Measurements from ENCODE around the gene PCDH1.
"Not testable (repeated sequence)": the region's sequence is repeated elsewhere in the genome, so short reads cannot be mapped to it uniquely, and the experiment has no call there.

PCDH1 gene

GRCh38 chr5:141897425-141897824, 19.2 kb upstream of the PCDH1 start:
- no peak for DNase-seq

DNA sequence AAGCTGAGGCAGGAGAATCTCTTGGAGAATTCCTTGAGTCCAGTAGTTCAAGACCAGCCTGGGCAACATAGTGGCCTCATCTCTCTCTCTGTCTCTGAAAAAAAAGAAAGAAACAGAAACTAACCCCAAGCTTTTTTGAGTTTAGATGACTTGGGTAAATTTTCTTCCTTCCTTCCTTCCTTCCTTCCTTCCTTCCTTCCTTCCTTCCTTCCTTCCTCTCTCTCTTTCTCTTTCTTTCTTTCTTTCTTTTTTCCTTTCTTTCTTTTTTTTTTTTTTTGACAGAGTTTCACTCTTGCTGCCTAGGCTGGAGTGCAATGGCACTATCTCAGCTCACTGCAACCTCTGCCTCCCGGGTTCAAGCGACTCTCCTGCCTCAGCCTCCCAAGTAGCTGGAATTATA, 12.2 kb upstream of the PCDH1 start:
- not testable (repeated sequence) for DNase-seq

GRCh38 chr5:141889282-141889871, 11.2 kb upstream of the PCDH1 start:
- DNase-seq: no peak

GRCh38 chr5:141883892-141884318, 5.7 kb upstream of the PCDH1 start:
- no peak for DNase-seq

DNA sequence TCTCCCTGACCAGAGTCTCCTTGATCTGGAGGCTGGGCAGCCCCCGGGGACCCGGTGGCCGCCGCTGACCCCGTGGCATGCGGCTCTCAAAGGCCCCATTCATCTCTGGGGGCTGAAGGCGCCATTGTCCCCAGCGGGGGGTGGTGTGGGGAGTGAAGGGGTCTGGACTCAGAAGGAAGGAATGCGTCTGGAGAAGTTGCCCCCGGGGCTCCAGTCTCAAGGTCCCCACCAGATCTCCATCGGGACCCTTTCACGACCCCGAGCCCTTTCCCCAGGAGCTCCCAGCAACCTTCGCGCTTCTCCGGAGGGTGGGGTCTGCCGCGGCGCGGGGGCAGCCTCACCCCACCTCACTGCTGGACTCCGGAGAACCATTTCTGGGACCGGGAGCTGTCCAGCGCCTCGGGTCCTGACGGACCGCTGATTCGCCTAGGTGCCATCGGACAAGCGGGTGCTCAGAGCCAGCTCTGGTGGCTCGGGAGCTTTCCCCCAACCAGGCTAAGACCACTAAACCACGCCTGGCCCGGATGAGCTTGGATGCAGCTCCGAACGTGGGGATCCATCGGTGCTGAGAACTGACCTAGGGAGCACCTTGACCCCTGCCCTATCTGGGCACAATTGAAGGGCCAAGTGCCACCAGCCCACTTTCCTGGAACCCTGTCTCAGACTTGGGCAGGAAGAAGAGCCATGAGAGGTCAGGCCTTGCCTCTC, 5.1 kb upstream of the PCDH1 start:
- no peak for DNase-seq

DNA sequence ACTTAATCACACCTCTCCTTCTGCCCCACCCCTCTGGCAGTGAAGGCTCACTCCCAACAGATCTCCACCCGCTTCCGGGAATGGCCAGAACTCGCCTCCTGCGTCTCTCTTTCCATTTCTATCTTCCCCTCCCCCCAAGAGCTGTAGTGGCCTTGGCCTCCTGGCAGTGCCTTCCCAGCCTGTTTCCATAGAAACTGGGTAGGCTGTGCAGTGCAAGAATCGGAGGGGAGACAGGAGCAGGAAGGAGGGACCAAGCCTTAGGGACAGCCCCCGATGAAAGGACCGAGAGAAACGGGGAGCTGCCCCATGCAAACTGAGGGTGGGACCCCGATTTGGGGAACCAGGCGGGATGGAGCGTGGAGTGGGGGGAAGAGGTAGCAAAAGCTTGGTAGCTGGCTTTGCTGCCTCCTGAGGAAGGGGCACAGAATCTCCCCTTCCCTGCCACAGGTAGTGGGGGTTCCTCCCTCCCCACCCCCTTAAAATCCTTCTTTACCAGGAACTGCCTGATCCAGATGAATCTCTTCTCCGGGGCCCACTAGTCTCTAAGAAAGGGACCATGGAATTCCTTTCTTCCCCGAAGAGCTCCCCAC, 4.5 kb upstream of the PCDH1 start:
- DNase-seq: no peak

DNA sequence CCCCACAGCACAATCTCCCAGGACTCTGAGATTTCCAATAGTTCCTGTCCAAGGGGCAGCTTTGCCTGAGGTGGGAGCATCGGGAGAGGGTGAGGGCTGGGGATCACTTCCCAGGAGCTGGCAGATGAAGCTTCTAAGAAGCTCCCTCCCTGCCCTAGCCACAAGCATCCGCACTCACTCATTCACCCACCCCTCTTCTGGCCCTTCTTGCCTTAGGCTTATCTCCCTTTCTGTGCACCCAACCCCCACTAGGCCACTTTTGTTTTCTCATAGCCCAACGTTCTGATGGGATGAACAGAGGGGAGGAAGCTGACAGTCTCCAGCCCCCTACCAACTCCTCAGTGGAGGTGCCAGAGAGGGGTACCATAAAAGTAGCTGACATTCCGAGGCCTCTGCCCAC, 3.7 kb upstream of the PCDH1 start:
- DNase-seq: no peak

DNA sequence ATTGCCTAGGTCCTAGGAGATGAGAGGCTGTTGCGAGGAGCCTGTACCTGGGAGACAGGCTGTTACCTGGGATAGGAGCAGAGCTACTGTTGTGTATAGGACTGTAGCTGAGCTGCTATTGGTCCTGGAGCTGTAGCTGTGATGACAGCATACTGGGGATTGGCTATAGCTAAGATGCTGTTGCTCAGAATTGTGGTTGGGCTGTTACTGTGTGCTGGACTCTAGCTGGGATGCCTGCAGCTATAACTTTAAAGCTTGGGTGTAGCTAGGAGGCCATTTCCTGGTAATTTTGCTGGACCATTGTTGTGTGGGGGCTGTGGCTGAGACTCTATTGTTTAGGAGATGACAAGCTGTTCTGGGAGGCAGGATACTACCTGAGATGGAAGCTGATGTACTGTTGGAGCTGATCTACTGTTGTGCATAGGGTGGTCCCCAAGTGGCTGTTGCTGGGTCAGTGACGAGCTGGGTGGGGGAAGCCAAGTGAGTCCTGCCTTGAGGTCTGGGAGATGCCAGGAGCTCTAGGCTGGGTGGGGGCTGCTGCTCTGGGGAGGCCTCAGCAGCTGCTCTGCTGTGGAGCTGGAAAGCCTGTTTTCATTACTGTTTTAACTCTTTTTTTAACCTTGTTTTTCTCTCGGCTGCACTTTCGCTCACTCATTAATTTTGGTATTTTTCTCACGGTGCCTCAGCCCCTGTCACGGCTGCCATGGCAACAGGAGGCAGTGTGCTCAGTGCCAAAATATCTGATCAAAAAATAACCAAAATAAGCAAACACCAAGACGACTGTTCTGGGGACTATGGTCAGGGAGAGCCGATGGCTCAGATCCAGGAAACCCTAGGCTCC, 3.0 kb upstream of the PCDH1 start:
- no peak for DNase-seq

DNA sequence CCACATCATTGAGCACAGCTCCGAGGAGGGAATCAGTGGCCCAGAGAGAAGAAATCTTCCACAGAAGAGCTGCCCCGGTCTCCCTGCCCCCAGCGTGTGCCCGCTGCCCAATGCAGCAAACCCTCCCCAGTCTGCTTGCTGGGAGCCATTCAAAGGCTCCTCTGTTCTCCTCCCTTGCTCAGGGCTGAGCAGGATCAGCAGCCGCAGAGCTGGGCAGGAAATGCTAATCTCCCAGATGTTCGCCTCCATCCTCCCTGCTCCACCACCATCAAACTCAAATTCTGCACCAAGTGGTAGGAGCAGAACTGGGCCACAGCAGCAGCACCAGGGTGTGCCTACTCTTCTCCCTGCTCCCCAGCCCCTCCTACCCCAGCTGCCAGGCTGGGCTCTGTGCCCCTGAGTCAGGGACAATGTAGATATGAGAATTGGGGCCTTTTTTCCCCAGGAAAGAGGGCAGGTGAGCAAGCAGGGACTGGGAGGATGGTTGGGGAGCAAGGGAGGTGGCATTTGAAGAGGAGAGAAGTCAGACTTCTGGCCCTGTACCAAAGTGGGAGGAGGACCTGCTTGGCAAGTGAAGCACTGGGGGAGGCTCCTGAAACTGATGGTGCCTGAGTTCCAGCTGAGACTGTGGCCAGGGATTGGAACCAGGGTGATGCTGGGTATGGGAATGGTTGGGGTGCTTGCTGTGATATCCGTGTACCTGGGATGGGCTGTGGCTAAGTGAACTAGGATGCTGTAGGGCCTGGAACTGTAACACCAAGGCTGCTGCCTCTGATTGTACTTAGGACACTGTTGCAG, 1.9 kb upstream of the PCDH1 start:
- no peak for DNase-seq

DNA sequence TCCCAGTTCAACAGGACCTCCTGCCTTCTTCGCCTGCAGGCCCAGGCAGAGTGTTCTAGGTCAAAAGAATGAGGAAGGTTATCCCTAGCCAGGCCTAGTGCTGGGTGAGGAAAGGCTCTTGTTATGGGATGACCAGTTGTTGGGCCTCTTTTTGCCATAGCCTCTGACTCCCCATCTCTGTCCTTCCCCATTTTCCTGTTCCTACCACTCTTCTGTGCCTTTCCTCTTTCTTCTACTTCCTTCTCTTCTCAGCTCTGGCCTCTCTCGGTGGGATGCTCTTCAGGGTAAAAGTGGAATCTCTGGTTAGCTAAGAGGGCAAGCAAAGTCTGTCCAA, 1.2 kb upstream of the PCDH1 start:
- DNase-seq: no peak

DNA sequence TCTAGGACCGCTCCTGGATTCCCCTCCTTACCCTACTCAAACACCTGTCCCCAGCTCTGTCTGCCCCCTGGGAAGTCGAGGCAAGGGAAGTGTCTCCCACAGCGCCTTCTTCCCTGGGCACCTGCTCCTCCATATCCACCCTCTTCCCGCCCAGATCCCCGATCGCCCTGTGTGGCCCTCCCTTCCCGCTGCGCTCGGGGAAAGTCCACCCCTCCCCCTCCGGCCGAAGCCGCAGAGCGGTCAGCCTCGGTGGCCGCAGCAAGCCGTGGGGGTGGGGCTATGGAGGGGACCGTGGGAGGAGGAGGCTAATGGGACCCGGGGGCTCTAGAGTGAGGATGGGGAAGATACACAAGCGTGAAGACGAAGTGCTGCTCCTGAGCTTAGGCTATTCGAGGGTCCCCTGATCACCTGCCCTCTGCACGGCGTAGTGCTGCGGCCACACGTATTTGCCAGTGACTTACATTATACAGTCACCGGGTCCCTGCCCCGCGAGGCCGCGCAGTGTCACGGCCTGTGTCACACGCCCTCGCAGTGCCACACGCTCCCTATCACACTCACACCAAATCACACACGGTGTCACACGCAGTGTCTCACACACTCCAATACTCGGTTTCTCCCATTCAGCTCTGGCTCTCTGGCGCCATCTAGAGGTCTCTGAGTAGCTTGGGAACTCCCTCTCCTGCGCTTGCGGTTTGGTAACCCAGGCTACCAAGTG, 658 bp upstream of the PCDH1 start:
- peak; percentile 93 for DNase-seq

DNA sequence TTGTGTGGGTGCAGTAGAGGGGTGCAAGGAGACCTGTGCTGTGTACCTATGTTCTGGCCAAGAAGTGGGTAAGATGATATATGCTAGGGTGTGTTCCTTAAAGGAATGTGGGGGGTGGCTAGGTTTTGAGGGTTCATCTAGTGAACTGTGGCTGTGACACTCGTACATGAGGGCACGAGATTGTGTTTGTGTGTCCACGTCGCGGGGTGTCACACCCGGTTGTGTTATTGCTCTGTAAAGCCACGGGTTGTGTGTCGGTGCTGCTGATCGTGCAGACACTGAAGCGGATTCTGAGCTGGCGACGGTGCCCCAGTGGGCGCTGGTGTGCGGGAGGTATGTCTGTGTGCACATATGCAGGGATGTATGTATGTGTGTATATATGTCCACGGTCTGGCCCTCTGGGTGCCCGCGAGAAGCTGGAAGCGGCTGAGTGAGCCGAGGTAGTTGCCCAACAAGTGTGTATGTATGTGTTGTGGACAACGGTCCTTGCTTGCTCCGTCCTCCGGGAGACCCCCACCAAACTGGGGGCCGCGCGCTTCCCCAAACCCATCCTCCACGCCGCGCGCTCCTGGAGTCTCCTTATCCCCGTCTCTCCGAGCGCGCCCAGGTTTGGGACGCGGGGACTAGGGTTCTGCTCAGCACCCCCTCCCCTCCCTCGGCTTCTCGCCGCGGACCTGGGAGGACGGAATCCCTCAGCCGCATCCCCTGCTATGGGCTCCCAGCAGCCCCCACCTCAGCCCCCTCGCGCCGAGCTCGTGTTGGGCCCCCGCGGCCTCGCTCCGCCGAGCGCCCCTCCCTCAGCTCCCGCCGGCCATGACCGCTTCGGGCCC, 639 bp downstream of the PCDH1 start:
- peak; percentile 16 for DNase-seq

DNA sequence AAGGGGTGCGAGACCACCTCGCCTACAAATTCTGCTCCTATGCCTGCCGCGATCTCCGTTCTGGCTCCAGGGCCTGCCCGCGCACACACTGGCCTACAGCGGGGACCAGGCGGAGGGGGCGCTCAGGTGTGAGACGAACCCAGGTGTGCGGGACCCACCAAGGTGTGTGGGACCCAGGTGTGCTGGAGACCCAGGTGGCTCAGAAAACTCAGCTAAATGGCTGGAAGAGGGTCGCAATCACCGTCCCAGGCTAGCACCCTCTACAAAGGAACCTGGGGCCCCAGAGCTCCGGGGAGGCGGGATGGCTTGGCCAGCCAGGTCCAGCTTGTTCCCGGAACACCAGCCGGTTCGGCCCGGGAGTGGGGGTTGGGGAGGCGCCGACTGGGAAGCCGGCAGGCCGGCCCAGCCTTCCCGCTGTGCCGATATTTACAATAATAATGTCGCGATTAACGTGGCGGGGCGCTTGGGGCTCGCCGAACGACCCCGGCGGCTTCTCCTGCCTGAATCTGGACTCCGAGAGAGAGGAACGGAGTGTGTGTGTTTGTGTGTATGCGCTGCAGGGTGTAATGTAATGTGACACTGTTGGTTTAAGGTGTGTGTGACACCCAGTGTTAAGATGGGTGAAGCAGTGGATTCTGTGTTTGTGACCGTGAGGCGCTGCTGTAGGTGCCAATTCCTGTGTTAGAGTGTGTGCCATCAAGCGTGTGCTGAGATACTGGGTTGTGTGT, 1.4 kb downstream of the PCDH1 start:
- no peak for DNase-seq

DNA sequence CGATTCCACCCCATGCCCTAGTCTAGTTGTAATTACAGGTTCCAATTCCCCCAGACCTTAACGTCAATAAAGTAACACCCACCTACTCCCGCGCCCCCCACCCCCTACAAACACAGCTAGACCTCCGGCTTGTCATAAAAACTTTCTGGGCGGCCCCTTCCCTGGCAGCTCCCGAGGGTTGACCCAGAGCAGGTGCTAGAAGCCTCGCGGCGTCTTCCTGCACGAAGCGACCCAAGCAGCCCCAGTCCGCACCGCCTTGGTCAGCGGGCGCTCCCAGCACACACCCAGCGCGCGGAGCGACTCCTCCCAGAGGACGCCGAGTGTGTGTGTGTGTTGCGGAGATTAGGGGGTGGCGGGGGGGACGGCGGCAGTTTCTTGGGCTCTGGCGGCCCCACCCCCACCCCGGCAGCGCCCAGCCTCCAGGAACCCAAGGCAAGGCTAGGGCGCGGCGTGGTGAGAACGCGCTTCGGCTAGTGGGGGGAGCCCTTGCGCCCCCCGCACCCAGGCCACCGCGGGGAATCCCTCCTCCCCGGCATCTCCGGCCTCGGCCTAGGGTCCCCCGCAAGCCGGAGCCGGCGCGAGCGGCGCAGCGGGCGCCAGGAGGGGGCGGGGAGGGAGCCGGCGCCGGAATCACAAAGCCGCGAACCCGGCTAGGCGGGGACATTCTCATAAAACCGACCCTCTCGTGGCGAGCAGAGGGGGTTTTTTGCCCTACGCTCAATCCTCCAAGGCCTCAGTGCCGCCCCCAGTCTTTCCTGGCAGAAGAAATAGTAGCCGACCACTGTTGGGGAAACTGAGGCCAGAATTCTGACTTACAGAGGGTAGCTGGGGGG, 2.2 kb downstream of the PCDH1 start:
- no peak for DNase-seq

DNA sequence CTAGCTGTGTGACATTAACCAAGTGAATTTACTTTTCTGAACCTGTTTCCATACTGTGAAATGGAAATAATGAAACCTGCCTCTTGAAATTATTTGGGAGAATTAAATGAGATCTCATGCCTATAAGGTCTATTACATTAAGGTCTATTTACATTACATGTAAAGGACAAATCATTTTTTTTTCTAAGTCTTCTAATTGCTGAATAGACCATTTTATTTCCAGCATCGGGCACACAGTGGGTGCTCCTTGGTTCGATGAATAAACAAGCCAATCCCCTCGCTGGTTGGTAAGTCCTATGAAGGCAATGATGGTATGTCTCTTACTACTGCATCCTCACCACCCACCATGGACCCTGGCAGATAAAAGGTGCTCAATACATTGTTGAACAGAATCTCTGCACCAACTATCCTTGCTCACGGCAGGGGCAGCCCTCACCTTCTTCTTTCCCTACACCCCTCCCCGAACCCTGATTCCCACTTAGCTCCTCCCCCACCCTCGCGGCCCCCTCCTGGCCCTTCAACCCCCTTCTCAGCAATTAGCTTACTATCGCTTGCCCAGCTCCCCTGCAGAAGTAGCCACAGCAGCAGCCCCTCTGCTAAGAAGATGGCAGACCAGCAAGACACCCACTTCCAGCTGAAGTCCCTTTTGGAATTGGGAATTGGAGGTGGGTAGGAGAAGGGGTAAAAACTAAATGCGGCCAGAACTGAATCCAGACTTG, 3.0 kb downstream of the PCDH1 start:
- DNase-seq: no peak

DNA sequence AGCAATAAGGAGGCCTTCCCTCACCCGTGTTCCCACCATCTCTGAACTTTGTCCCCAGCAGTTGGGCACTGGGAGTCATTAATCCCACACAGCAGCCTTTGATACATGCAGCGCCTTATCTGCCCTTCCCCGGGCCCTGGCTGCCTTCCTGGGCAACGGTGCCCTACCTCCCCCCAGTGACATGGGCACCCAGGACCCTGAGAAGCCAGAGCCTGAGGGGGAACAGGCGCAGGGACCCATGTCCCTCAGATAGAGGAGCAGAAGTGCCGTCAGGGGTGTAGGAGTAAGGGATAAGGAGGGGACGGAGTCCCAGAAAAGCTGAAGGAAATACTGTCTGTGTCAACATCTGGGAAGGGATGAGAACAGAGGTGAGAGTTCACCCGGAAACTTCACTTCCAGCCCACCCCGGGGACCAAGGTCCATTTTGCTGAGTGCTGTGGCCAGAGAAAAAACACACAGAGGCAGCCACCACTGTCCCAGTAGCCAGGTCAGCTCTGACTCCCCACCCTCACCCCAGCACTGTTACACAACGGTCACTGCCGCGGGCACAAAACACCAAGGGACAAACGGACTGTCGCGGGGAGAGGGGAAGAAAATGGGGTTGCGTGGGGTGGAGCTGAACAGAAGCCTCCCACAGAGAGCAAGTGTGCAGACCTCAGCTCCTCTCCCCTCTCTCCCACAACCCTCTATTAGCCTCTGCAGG, 3.8 kb downstream of the PCDH1 start:
- no peak for DNase-seq

- no peak for DNase-seq
Measured at GRCh38 chr5:141873933-141874261, 4.3 kb downstream of the PCDH1 start.

Data from activated CD4-positive, alpha-beta T cell treated with anti-CD3 and anti-CD28 coated beads, Interleukin-10, Interleukin-2, amounts not matched to agents 100 ng/mL and 50 ng/mL, durations not matched to agents 16 hours and 8 hours (primary cell).